ENCODE results near the gene ENTHD1. TPM values are rescaled to one million over a fixed set of nuclear protein-coding genes. Genes with fewer than 3 reads are reported as not detected.
"Not testable (repeated sequence)": the region's sequence is repeated elsewhere in the genome, so short reads cannot be mapped to it uniquely, and the experiment has no call there.

ENTHD1 gene
- total RNA-seq, 4 donors from 2014 or later: 0.42 to 3.3 (median 1.8) TPM

- Histone ChIP-seq H3K4me1 (no peaks in the 10 kb centered on the region), H3K27me3 (no peaks in the 10 kb centered on the region), H3K27ac (no peak overlapping the region), H3K9me3 (peaks cover 0 to 4% (median 0%) of the 10 kb centered on the region in 4 donors), H3K36me3 (peaks cover 0 to 5% (median 0%) of the 10 kb centered on the region in 3 donors), H3K4me3 (no peak overlapping the region)
- DNase-seq (ENCODE audit: low spot score in 2 of 2): no peak
- TF ChIP-seq CTCF (IDR thresholded peaks at IDR 0.05): no peak
- TF ChIP-seq EP300 (IDR thresholded peaks at IDR 0.05): no peak
- TF ChIP-seq POLR2A (IDR thresholded peaks at IDR 0.05): no peak
- 62 to 66% methylated on average over 7 of the region's 7 CpGs for WGBS, 2 donors
Measured at GRCh38 chr22:39859903-39860588, 33.5 kb downstream of the ENTHD1 start.

- Histone ChIP-seq H3K27ac (no peak overlapping the region), H3K4me1 (no peaks in the 10 kb centered on the region), H3K27me3 (no peaks in the 10 kb centered on the region), H3K9me3 (peaks cover 0 to 4% (median 0%) of the 10 kb centered on the region in 4 donors), H3K4me3 (no peak overlapping the region), H3K36me3 (peaks cover 0 to 5% (median 0%) of the 10 kb centered on the region in 3 donors)
- 80 to 81% methylated on average over 4 of the region's 4 CpGs for WGBS, 2 donors
- no peak for DNase-seq (ENCODE audit: low spot score in 2 of 2)
- TF ChIP-seq CTCF (IDR thresholded peaks at IDR 0.05): no peak
- TF ChIP-seq POLR2A (IDR thresholded peaks at IDR 0.05): no peak
- no peak for TF ChIP-seq EP300 (IDR thresholded peaks at IDR 0.05)
Measured at GRCh38 chr22:39856588-39856987, 37.0 kb downstream of the ENTHD1 start.

GRCh38 chr22:39852799-39853198 is 40.8 kb downstream of the ENTHD1 start:
- Histone ChIP-seq H3K36me3 (no peaks in the 10 kb centered on the region), H3K4me1 (no peaks in the 10 kb centered on the region), H3K27me3 (no peaks in the 10 kb centered on the region), H3K27ac (no peak overlapping the region), H3K9me3 (no peaks in the 10 kb centered on the region), H3K4me3 (no peak overlapping the region)
- 68 to 71% methylated on average over 2 of the region's 2 CpGs for WGBS, 2 donors
- TF ChIP-seq EP300 (IDR thresholded peaks at IDR 0.05) (no peak), CTCF (IDR thresholded peaks at IDR 0.05) (no peak), POLR2A (IDR thresholded peaks at IDR 0.05) (no peak)
- DNase-seq (ENCODE audit: low spot score in 2 of 2): no peak

- Histone ChIP-seq H3K36me3 (no peaks in the 10 kb centered on the region), H3K27ac (no peak overlapping the region), H3K9me3 (no peaks in the 10 kb centered on the region), H3K4me3 (no peak overlapping the region), H3K4me1 (no peaks in the 10 kb centered on the region), H3K27me3 (no peaks in the 10 kb centered on the region)
- TF ChIP-seq POLR2A (IDR thresholded peaks at IDR 0.05): no peak
- TF ChIP-seq CTCF (IDR thresholded peaks at IDR 0.05): no peak
- no peak for TF ChIP-seq EP300 (IDR thresholded peaks at IDR 0.05)
- 93 to 94% methylated on average over 4 of the region's 4 CpGs for WGBS, 2 donors
- DNase-seq (ENCODE audit: low spot score in 2 of 2): no peak
Measured at GRCh38 chr22:39851606-39852315, 41.8 kb downstream of the ENTHD1 start.

GRCh38 chr22:39847477-39847876 is 46.1 kb downstream of the ENTHD1 start:
- TF ChIP-seq CTCF (IDR thresholded peaks at IDR 0.05): no peak
- no peak for TF ChIP-seq EP300 (IDR thresholded peaks at IDR 0.05)
- no peak for TF ChIP-seq POLR2A (IDR thresholded peaks at IDR 0.05)
- H3K27ac ChIP-seq: no peak overlapping the region
- 88 to 92% methylated on average over 3 of the region's 3 CpGs for WGBS, 2 donors
- H3K4me3 ChIP-seq: no peak overlapping the region
- no peaks in the 10 kb centered on the region for H3K27me3 ChIP-seq
- peaks cover 0 to 3% (median 0%) of the 10 kb centered on the region in 4 donors for H3K9me3 ChIP-seq
- peaks cover 0 to 6% (median 3%) of the 10 kb centered on the region in 4 donors for H3K4me1 ChIP-seq
- DNase-seq (ENCODE audit: low spot score in 2 of 2): no peak
- no peaks in the 10 kb centered on the region for H3K36me3 ChIP-seq

- 83 to 87% methylated on average over 1 of the region's 1 CpG for WGBS, 2 donors
- H3K9me3 ChIP-seq; H3K27ac ChIP-seq; DNase-seq (ENCODE audit: low spot score in 2 of 2); H3K27me3 ChIP-seq; H3K36me3 ChIP-seq; H3K4me3 ChIP-seq; H3K4me1 ChIP-seq: not testable (repeated sequence)
Measured at GRCh38 chr22:39846539-39846938, 47.0 kb downstream of the ENTHD1 start.

All from tibial nerve (tissue), 4 donors.